A549 (cell line): ENCODE measurements around the gene ODAD3. TPM values are rescaled to one million over a fixed set of nuclear protein-coding genes. Genes with fewer than 3 reads are reported as not detected.

Experiments used
- ATAC-seq, 2 experiments: fragments of 200-7000 bp in 1 of 2; fragments of >200 bp in 1 of 2; cut with Nextera tagmentation in 1 of 2; cut with Tn5 transposase in 1 of 2; 3 replicates each; pipeline versions ENCODE4 v1.8.0 to v1.9.1; 2018 to 2020; ENCODE audit warnings: mild to moderate bottlenecking in 1 of 2, moderate library complexity in 1 of 2
- CTCF ChIA-PET: fragments of 300-600 bp; sonication (Branson Sonifier 250); formaldehyde crosslinking; extraction: SDS; loops from one replicate; lab custom pipeline; 2021; ENCODE audit warnings: antibody characterized with exemption, inconsistent platforms; lab: Yijun Ruan, JAX
- POLR2A ChIA-PET: fragments of 350-600 bp; formaldehyde crosslinking; extraction: SDS; loops from one replicate; lab custom pipeline; 2021; ENCODE audit warnings: antibody characterized with exemption, inconsistent platforms; lab: Yijun Ruan, JAX
- DNase-seq, 2 experiments: peaks; one replicate each; pipeline versions ENCODE4 v3.0.0 to v3.0.0-alpha.2; 2011 to 2016; ENCODE audit warnings: low read depth in 1 of 2, low spot score in 1 of 2
- FAIRE-seq: peaks from 2 replicates; lab custom pipeline; 2011; peaks lifted over from hg19 to GRCh38; lab: Jason Lieb, UNC
- H3K27ac ChIP-seq, 2 experiments: fragments of >200 bp; sonication (Bioruptor Twin); formaldehyde crosslinking; 3 replicates each; pipeline ENCODE4 v1.5.1; 2016 to 2017
- H3K4me1 ChIP-seq: fragments of >200 bp; sonication (Bioruptor Twin); formaldehyde crosslinking; 3 replicates; pipeline ENCODE4 v1.6.1; 2016
- H3K4me2 ChIP-seq: fragments of >200 bp; sonication (Bioruptor Twin); formaldehyde crosslinking; 3 replicates; pipeline ENCODE4 v1.6.1; 2016
- H3K4me3 ChIP-seq: fragments of >200 bp; sonication (Bioruptor Twin); formaldehyde crosslinking; 3 replicates; pipeline ENCODE4 v1.5.1; 2016
- H3K9me3 ChIP-seq: fragments of >200 bp; sonication (Bioruptor Twin); formaldehyde crosslinking; 3 replicates; pipeline ENCODE4 v1.6.1; 2016
- BCL3 ChIP-seq: fragments of >200 bp; sonication (Bioruptor Twin); formaldehyde crosslinking; IDR thresholded peaks from 3 replicates; pipeline ENCODE4 v1.6.1; 2016
- BHLHE40 ChIP-seq: IDR thresholded peaks from 2 replicates; pipeline ENCODE4 v1.6.1; 2012; ENCODE audit warnings: low read depth, low read length, inconsistent platforms
- CBX2 ChIP-seq: fragments of 200-600 bp; sonication (generic); IDR thresholded peaks from 2 replicates; pipeline ENCODE4 v1.6.1; 2016; ENCODE audit warnings: low read depth, mild to moderate bottlenecking, borderline replicate concordance
- CBX8 ChIP-seq: fragments of 200-600 bp; sonication (generic); IDR thresholded peaks from 2 replicates; pipeline ENCODE4 v1.6.1; 2016
- CEBPB ChIP-seq, 2 experiments: fragments of >200 bp in 1 of 2; sonication (Bioruptor Twin) in 1 of 2; formaldehyde crosslinking in 1 of 2; IDR thresholded peaks; 2 replicates each; pipeline ENCODE4 v1.6.1; 2012 to 2016
- EHMT2 ChIP-seq: fragments of 200-600 bp; sonication (generic); IDR thresholded peaks from 2 replicates; pipeline ENCODE4 v1.6.1; 2016; ENCODE audit warnings: antibody characterized with exemption, low read depth, mild to moderate bottlenecking, moderate library complexity
- ESRRA ChIP-seq: fragments of 150-350 bp; IDR thresholded peaks from 2 replicates; pipeline ENCODE4 v1.6.1; 2014; ENCODE audit warnings: mild to moderate bottlenecking, low read length, borderline replicate concordance
- FOSB ChIP-seq: fragments of 250-450 bp; sonication (Bioruptor Pico); IDR thresholded peaks from 2 replicates; pipeline ENCODE4 v1.5.0; 2020; ENCODE audit warnings: mild to moderate bottlenecking, moderate library complexity
- GATA3 ChIP-seq: IDR thresholded peaks from 2 replicates; pipeline ENCODE4 v1.6.1; 2012; ENCODE audit warnings: borderline replicate concordance
- HEYL ChIP-seq: fragments of 250-450 bp; sonication (Bioruptor Pico); IDR thresholded peaks from 2 replicates; pipeline ENCODE4 v1.8.0; 2021; ENCODE audit warnings: mild to moderate bottlenecking, moderate library complexity
- HOXA7 ChIP-seq: fragments of 250-450 bp; sonication (Bioruptor Pico); IDR thresholded peaks from 2 replicates; pipeline ENCODE4 v1.5.0; 2020; ENCODE audit warnings: mild to moderate bottlenecking, moderate library complexity
- HOXB13 ChIP-seq: fragments of 250-450 bp; sonication (Bioruptor Pico); IDR thresholded peaks from 2 replicates; pipeline ENCODE4 v1.5.0; 2020; ENCODE audit warnings: low read depth, mild to moderate bottlenecking, moderate library complexity
- JUN ChIP-seq, 2 experiments: fragments of >200 bp; sonication (Bioruptor Twin); formaldehyde crosslinking; IDR thresholded peaks; 2 replicates in 1 of 2; 3 replicates in 1 of 2; pipeline ENCODE4 v1.6.1; 2016 to 2017
- JUNB ChIP-seq: fragments of >200 bp; sonication (Bioruptor Twin); formaldehyde crosslinking; IDR thresholded peaks from 2 replicates; pipeline ENCODE4 v1.6.1; 2016
- KDM1A ChIP-seq: fragments of 200-600 bp; sonication (generic); IDR thresholded peaks from 2 replicates; pipeline ENCODE4 v1.6.1; 2016; ENCODE audit warnings: low read depth, mild to moderate bottlenecking
- MAFK ChIP-seq: fragments of 450-650 bp; IDR thresholded peaks from 2 replicates; pipeline ENCODE4 v1.6.1; 2014; ENCODE audit not compliant: partially characterized antibody
- MYC ChIP-seq: IDR thresholded peaks from 2 replicates; pipeline ENCODE4 v1.6.1; 2012; ENCODE audit warnings: mild to moderate bottlenecking, inconsistent platforms, low read length, improper control_type of control experiment, borderline replicate concordance
- NFE2L2 ChIP-seq: fragments of 150-350 bp; conservative IDR thresholded peaks from 2 replicates; pipeline ENCODE4 v1.6.1; 2014; ENCODE audit warnings: low read length
- NR3C1 ChIP-seq: fragments of >200 bp; sonication (Bioruptor Twin); formaldehyde crosslinking; IDR thresholded peaks from 3 replicates; pipeline ENCODE4 v1.6.1; 2017
- PBX3 ChIP-seq: IDR thresholded peaks from 2 replicates; pipeline ENCODE4 v1.6.1; 2012
- POLR2AphosphoS2 ChIP-seq: conservative IDR thresholded peaks from 2 replicates; pipeline ENCODE4 v1.6.1; 2012; ENCODE audit warnings: low read length, improper control_type of control experiment, inconsistent platforms
- RARB ChIP-seq: fragments of 250-450 bp; sonication (Bioruptor Pico); IDR thresholded peaks from 2 replicates; pipeline ENCODE4 v1.8.0; 2021; ENCODE audit warnings: mild to moderate bottlenecking, moderate library complexity
- REST ChIP-seq: fragments of 200-600 bp; sonication (generic); IDR thresholded peaks from 2 replicates; pipeline ENCODE4 v1.6.1; 2016; ENCODE audit warnings: antibody characterized with exemption, mild to moderate bottlenecking, moderate library complexity
- TFCP2L1 ChIP-seq: fragments of 250-450 bp; sonication (Bioruptor Pico); IDR thresholded peaks from 2 replicates; pipeline ENCODE4 v1.5.0; 2021; ENCODE audit warnings: mild to moderate bottlenecking
- TP53 ChIP-seq: fragments of 250-450 bp; sonication (Bioruptor Pico); IDR thresholded peaks from 2 replicates; pipeline ENCODE4 v1.5.0; 2021; ENCODE audit warnings: mild to moderate bottlenecking, moderate library complexity
- USF2 ChIP-seq: fragments of 450-650 bp; IDR thresholded peaks from 2 replicates; pipeline ENCODE4 v1.6.1; 2014; ENCODE audit warnings: antibody characterized with exemption
- ZC3H11A ChIP-seq: fragments of 450-650 bp; IDR thresholded peaks from 2 replicates; pipeline ENCODE4 v1.6.1; 2014; ENCODE audit warnings: antibody characterized with exemption, mild to moderate bottlenecking
- WGBS: methylation state at CpG from one replicate; pipeline ENCODE4 v1.1.6; 2017; ENCODE audit errors: missing lambda C conversion rate; 5-methylcytosine and 5-hydroxymethylcytosine counted together
- polyA plus RNA-seq, 4 experiments: library from polyadenylated mRNA; depleted of rRNA in 3 of 4; stranded (reverse); fragments of >200 nt; fragmentation: RNase III in 1 of 4; extraction: RNeasy Plus Mini Kit Qiagen cat#74134 plus additional on column Dnase treatment in 1 of 4; gene quantifications; 2 replicates in 3 of 4; 3 replicates in 1 of 4; pipeline ENCODE4 v1.2.3, GENCODE V29; 2011 to 2017
- TF ChIP-seq, protein P1 (sequence below): fragments of 250-450 bp; sonication (Bioruptor Pico); IDR thresholded peaks from 2 replicates; pipeline ENCODE4 v1.5.0; 2021; ENCODE audit warnings: mild to moderate bottlenecking, moderate library complexity, borderline replicate concordance
- TF ChIP-seq, protein P2 (sequence below): IDR thresholded peaks from 2 replicates; pipeline ENCODE4 v1.6.1; 2012; ENCODE audit warnings: low read depth, borderline replicate concordance
- TF ChIP-seq, protein P3 (sequence below): fragments of 150-350 bp; IDR thresholded peaks from 2 replicates; pipeline ENCODE4 v1.6.1; 2014; ENCODE audit warnings: low read depth, mild to moderate bottlenecking, low read length

The ODAD3 gene
- polyA plus RNA-seq, 2 of the 4 experiments (the other 2 are of a cell fraction) = 0.70 to 0.99 TPM

DNA sequence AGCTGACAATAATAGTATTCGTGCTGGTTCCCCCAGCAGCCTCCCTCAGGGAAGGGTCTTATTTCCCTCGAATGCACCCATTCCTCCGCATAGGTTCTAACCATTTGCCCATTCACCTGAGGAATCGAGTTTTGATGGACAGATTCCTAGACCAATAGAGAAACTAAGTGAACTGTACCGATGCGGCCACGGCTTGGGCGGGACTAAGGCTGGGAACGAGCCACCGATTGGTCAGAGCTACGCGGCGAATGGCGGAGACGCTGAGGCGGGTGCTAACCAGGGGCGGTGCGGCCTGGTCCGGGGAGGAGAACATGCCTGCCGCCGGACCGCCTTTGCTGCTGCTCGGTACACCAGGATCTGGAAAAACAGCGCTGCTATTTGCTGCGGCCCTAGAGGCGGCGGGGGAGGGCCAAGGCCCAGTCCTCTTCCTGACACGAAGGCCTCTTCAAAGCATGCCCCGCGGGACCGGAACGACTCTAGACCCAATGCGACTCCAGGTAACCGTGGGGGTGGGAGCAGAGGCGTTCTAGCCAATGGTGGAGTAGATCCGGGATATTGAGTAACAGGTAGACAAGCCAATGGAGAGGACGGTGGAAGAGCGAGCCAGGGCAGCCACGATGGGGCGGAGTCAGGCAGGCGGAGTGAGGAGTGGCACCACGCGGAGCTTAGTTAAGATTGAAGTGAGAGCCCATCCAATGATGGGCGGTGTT is 60.3 kb downstream of the ODAD3 start, which contains the start of gene SWSAP1:
Gene SWSAP1 (plus strand): TSS at position 234 of the 710 bp plus-strand sequence. CDS start 15 bp downstream, at position 249.
- Histone ChIP-seq H3K9me3 (no peaks in the 10 kb centered on the region), H3K4me1 (peaks cover 46% of the 10 kb centered on the region), H3K27ac (peak within 1 kb of the TSS; percentile 92 to 93), H3K4me2 (peak within 1 kb of the TSS; percentile 93), H3K4me3 (peak within 1 kb of the TSS; percentile 47)
- DNase-seq (peak; percentile 98 to 99), FAIRE-seq (no peak), ATAC-seq (peak; percentile 94 to 95)
- CTCF ChIA-PET = interaction anchor here (1.2 to 4.9 kb wide), 6 partner anchors 9 to 111 kb away, joined by 3 to 28 read pairs (median 6); partner anchors contain the start of genes EPOR and TSPAN16
- POLR2A ChIA-PET = interaction anchor here (0.6 to 2.3 kb wide), 17 partner anchors 9 to 211 kb away, joined by 3 to 32 read pairs (median 8); partner anchors contain the start of genes CCDC159, ECSIT, EPOR and ODAD3
- WGBS = 2% methylated on average over 32 of the region's 44 CpGs
- no peak for TF ChIP-seq CBX2
- no peak for TF ChIP-seq JUNB
- TF ChIP-seq, protein P1, sequence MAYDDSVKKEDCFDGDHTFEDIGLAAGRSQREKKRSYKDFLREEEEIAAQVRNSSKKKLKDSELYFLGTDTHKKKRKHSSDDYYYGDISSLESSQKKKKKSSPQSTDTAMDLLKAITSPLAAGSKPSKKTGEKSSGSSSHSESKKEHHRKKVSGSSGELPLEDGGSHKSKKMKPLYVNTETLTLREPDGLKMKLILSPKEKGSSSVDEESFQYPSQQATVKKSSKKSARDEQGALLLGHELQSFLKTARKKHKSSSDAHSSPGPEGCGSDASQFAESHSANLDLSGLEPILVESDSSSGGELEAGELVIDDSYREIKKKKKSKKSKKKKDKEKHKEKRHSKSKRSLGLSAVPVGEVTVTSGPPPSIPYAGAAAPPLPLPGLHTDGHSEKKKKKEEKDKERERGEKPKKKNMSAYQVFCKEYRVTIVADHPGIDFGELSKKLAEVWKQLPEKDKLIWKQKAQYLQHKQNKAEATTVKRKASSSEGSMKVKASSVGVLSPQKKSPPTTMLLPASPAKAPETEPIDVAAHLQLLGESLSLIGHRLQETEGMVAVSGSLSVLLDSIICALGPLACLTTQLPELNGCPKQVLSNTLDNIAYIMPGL (CRISPR knock-in tag) = no peak
- TF ChIP-seq GATA3 = no peak
- no peak for TF ChIP-seq TFCP2L1 (CRISPR knock-in tag)
- TF ChIP-seq, protein P2, sequence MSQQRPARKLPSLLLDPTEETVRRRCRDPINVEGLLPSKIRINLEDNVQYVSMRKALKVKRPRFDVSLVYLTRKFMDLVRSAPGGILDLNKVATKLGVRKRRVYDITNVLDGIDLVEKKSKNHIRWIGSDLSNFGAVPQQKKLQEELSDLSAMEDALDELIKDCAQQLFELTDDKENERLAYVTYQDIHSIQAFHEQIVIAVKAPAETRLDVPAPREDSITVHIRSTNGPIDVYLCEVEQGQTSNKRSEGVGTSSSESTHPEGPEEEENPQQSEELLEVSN = no peak
- 0 out of 2 replicates have a peak, but pooled peaks have one; percentile 28 for TF ChIP-seq MYC
- no peak for TF ChIP-seq HOXA7 (CRISPR knock-in tag)
- TF ChIP-seq POLR2AphosphoS2 = no peak
- no peak for TF ChIP-seq RARB (CRISPR knock-in tag)
- TF ChIP-seq CBX8 = no peak
- TF ChIP-seq BCL3 = 0 out of 3 replicates have a peak, but pooled peaks have one; percentile 61
- no peak for TF ChIP-seq USF2
- TF ChIP-seq NR3C1 = no peak
- TF ChIP-seq CEBPB (IDR thresholded peaks at IDR 0.05) = peak in 1 of 2 experiments; percentile 12; a peak in 1 of 4 replicates
- no peak for TF ChIP-seq MAFK
- peak in 1 of 2 experiments; percentile 72; a peak in 1 of 5 replicates for TF ChIP-seq JUN (IDR thresholded peaks at IDR 0.05)
- no peak for TF ChIP-seq REST
- no peak for TF ChIP-seq FOSB
- TF ChIP-seq BHLHE40 = no peak
- TF ChIP-seq NFE2L2 = no peak
- TF ChIP-seq, protein P3, sequence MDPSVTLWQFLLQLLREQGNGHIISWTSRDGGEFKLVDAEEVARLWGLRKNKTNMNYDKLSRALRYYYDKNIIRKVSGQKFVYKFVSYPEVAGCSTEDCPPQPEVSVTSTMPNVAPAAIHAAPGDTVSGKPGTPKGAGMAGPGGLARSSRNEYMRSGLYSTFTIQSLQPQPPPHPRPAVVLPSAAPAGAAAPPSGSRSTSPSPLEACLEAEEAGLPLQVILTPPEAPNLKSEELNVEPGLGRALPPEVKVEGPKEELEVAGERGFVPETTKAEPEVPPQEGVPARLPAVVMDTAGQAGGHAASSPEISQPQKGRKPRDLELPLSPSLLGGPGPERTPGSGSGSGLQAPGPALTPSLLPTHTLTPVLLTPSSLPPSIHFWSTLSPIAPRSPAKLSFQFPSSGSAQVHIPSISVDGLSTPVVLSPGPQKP = no peak
- no peak for TF ChIP-seq ESRRA
- no peak for TF ChIP-seq HOXB13 (CRISPR knock-in tag)
- TF ChIP-seq KDM1A = no peak; the same call in 1 of the 2 replicates
- 0 out of 2 replicates have a peak, but pooled peaks have one; percentile 6 for TF ChIP-seq TP53 (CRISPR knock-in tag)
- TF ChIP-seq ZC3H11A = no peak
- TF ChIP-seq EHMT2 = no peak
- peak; percentile 90 for TF ChIP-seq PBX3
- TF ChIP-seq HEYL = no peak
